Epithelial cell of proximal tubule (primary cell): ENCODE data around the gene RNF220. TPM values are rescaled to one million over a fixed set of nuclear protein-coding genes. Genes with fewer than 3 reads are reported as not detected.

Experiments
- DNase-seq: peaks from one replicate; pipeline ENCODE4 v3.0.0-alpha.2; 2011; ENCODE audit warnings: low read depth
- H3K4me3 ChIP-seq: 2 replicates; pipeline ENCODE4 v1.5.1; 2011; ENCODE audit warnings: low read depth, mild to moderate bottlenecking, low read length
- CTCF ChIP-seq: conservative IDR thresholded peaks from 2 replicates; pipeline ENCODE4 v1.5.1; 2012; ENCODE audit warnings: low read depth, mild to moderate bottlenecking, low read length
- total RNA-seq: library from RNA; depleted of rRNA; stranded (reverse); fragments of >200 nt; gene quantifications from 2 replicates; pipeline ENCODE4 v1.2.3, GENCODE V29; 2015

Gene RNF220
- total RNA-seq, 1 donor from 2014 or later, result 152 TPM

GRCh38 chr1:44421446-44421884, 16.4 kb downstream of the RNF220 start:
- H3K4me3 ChIP-seq, result no peak overlapping the region
- TF ChIP-seq CTCF, result no peak
- no peak for DNase-seq

- no peak overlapping the region for H3K4me3 ChIP-seq
- no peak for DNase-seq
- no peak for TF ChIP-seq CTCF
Observed at GRCh38 chr1:44422161-44422560, 17.1 kb downstream of the RNF220 start.

GRCh38 chr1:44423591-44424537, 18.8 kb downstream of the RNF220 start:
- no peak overlapping the region for H3K4me3 ChIP-seq
- peak; percentile 56 for DNase-seq
- no peak for TF ChIP-seq CTCF

GRCh38 chr1:44424747-44425146, 19.7 kb downstream of the RNF220 start:
- no peak overlapping the region for H3K4me3 ChIP-seq
- no peak for DNase-seq
- TF ChIP-seq CTCF, result no peak

GRCh38 chr1:44425341-44426082, 20.5 kb downstream of the RNF220 start:
- DNase-seq, result no peak
- TF ChIP-seq CTCF, result no peak
- no peak overlapping the region for H3K4me3 ChIP-seq

GRCh38 chr1:44431861-44432260, 26.8 kb downstream of the RNF220 start:
- TF ChIP-seq CTCF, result no peak
- no peak overlapping the region for H3K4me3 ChIP-seq
- DNase-seq, result no peak
